HL-60 (cell line): ENCODE data around the gene IFITM1.
"Not testable (repeated sequence)": the region's sequence is repeated elsewhere in the genome, so short reads cannot be mapped to it uniquely, and the experiment has no call there.

Experiments
- CTCF ChIP-seq: IDR thresholded peaks from one replicate; pipeline ENCODE4 v1.5.1; 2011; ENCODE audit warnings: low read length, control low read depth, inconsistent platforms; ENCODE audit not compliant: insufficient read depth
- GABPA ChIP-seq: IDR thresholded peaks from 2 replicates; pipeline ENCODE4 v1.6.1; 2012; ENCODE audit warnings: low read depth
- POLR2AphosphoS5 ChIP-seq: IDR thresholded peaks from 2 replicates; pipeline ENCODE4 v1.6.1; 2012; ENCODE audit warnings: low read depth
- REST ChIP-seq: IDR thresholded peaks from 2 replicates; pipeline ENCODE4 v1.6.1; 2012; ENCODE audit warnings: low read depth; ENCODE audit not compliant: insufficient replicate concordance
- SPI1 ChIP-seq: IDR thresholded peaks from 2 replicates; pipeline ENCODE4 v1.6.1; 2012; ENCODE audit warnings: low read depth, mild to moderate bottlenecking, borderline replicate concordance

- TF ChIP-seq CTCF, REST, POLR2AphosphoS5, SPI1, GABPA: not testable (repeated sequence)
Observed at GRCh38 chr11:328516-329100, 14.8 kb downstream of the IFITM1 start.
